WTC11 (cell line): ENCODE measurements around the gene NEK11. TPM values are rescaled to one million over a fixed set of nuclear protein-coding genes. Genes with fewer than 3 reads are reported as not detected.
"Not testable (repeated sequence)": the region's sequence is repeated elsewhere in the genome, so short reads cannot be mapped to it uniquely, and the experiment has no call there.

ENCODE experiments used
- ATAC-seq: fragments of 200-7000 bp; cut with Tn5 transposase; 2 replicates; pipeline ENCODE4 v1.10.0; 2021; ENCODE audit warnings: mild to moderate bottlenecking, moderate library complexity
- CTCF ChIA-PET: fragments of 300-600 bp; sonication (Branson Sonifier 250); formaldehyde crosslinking; loops from one replicate; lab custom pipeline; 2021; ENCODE audit warnings: antibody characterized with exemption; lab: Charles Lee
- POLR2A ChIA-PET: fragments of 350-600 bp; sonication (Branson Sonifier 250); formaldehyde crosslinking; loops from one replicate; lab custom pipeline; 2021; ENCODE audit warnings: antibody characterized with exemption; lab: Charles Lee
- DNase-seq: peaks from one replicate; pipeline ENCODE4 v3.0.0; 2021; ENCODE audit warnings: low spot score
- H3K27ac Mint-ChIP-seq: 2 replicates; pipeline ENCODE4 v1.8.0; 2021; ENCODE audit warnings: mixed read lengths
- H3K27me3 Mint-ChIP-seq: 2 replicates; pipeline ENCODE4 v1.8.0; 2021; ENCODE audit warnings: low read depth, mild to moderate bottlenecking, moderate library complexity, mixed read lengths
- H3K36me3 Mint-ChIP-seq: 2 replicates; pipeline ENCODE4 v1.8.0; 2021; ENCODE audit warnings: mixed read lengths
- H3K4me1 Mint-ChIP-seq: 2 replicates; pipeline ENCODE4 v1.8.0; 2022; ENCODE audit warnings: mixed read lengths
- H3K4me3 Mint-ChIP-seq: 2 replicates; pipeline ENCODE4 v1.8.0; 2021; ENCODE audit warnings: mild to moderate bottlenecking, moderate library complexity, mixed read lengths
- H3K9me3 Mint-ChIP-seq: 2 replicates; pipeline ENCODE4 v1.8.0; 2021; ENCODE audit warnings: mixed read lengths
- AR ChIP-seq: fragments of 250-450 bp; sonication (Bioruptor Pico); IDR thresholded peaks from 2 replicates; pipeline ENCODE4 v1.9.0; 2021; ENCODE audit warnings: mild to moderate bottlenecking
- ELF4 ChIP-seq: sonication (generic); formaldehyde crosslinking; IDR thresholded peaks from 2 replicates; pipeline ENCODE4 v1.8.1; 2022; ENCODE audit warnings: low read depth, mild to moderate bottlenecking, moderate library complexity, missing genetic modification reagents
- ESRRA ChIP-seq: sonication (generic); formaldehyde crosslinking; IDR thresholded peaks from 2 replicates; pipeline ENCODE4 v1.8.1; 2022; ENCODE audit warnings: mild to moderate bottlenecking, missing genetic modification reagents, borderline replicate concordance
- FOXJ3 ChIP-seq: sonication (generic); formaldehyde crosslinking; IDR thresholded peaks from 2 replicates; pipeline ENCODE4 v1.9.0; 2021; ENCODE audit warnings: missing genetic modification reagents, mild to moderate bottlenecking, borderline replicate concordance
- HMGXB4 ChIP-seq: sonication (generic); formaldehyde crosslinking; IDR thresholded peaks from 2 replicates; pipeline ENCODE4 v1.8.1; 2023; ENCODE audit warnings: mild to moderate bottlenecking, moderate library complexity, missing genetic modification reagents
- KAT7 ChIP-seq: sonication (generic); formaldehyde crosslinking; IDR thresholded peaks from 2 replicates; pipeline ENCODE4 v1.8.1; 2023; ENCODE audit warnings: missing genetic modification reagents, mild to moderate bottlenecking, borderline replicate concordance
- PRRX2 ChIP-seq: fragments of 250-450 bp; sonication (Bioruptor Pico); IDR thresholded peaks from 2 replicates; pipeline ENCODE4 v1.8.0; 2021; ENCODE audit warnings: mild to moderate bottlenecking
- SMAD3 ChIP-seq: sonication (generic); formaldehyde crosslinking; IDR thresholded peaks from 2 replicates; pipeline ENCODE4 v1.8.0; 2022; ENCODE audit warnings: missing genetic modification reagents, mild to moderate bottlenecking, borderline replicate concordance
- TEAD1 ChIP-seq: sonication (generic); formaldehyde crosslinking; IDR thresholded peaks from 2 replicates; pipeline ENCODE4 v1.8.0; 2022; ENCODE audit warnings: mild to moderate bottlenecking, missing genetic modification reagents
- USF2 ChIP-seq: sonication (generic); formaldehyde crosslinking; IDR thresholded peaks from 2 replicates; pipeline ENCODE4 v1.8.1; 2023; ENCODE audit warnings: mild to moderate bottlenecking, missing genetic modification reagents, moderate library complexity
- ZBTB21 ChIP-seq: sonication (generic); formaldehyde crosslinking; IDR thresholded peaks from 2 replicates; pipeline ENCODE4 v1.8.1; 2023; ENCODE audit warnings: mild to moderate bottlenecking, missing genetic modification reagents, borderline replicate concordance
- ZNF121 ChIP-seq: sonication (generic); formaldehyde crosslinking; IDR thresholded peaks from 2 replicates; pipeline ENCODE4 v1.8.0; 2023; ENCODE audit warnings: missing genetic modification reagents
- ZNF138 ChIP-seq: sonication (generic); formaldehyde crosslinking; conservative IDR thresholded peaks from 2 replicates; pipeline ENCODE4 v1.8.1; 2022; ENCODE audit warnings: mild to moderate bottlenecking, moderate library complexity, missing genetic modification reagents
- ZNF416 ChIP-seq: fragments of 250-450 bp; sonication (Bioruptor Pico); IDR thresholded peaks from 2 replicates; pipeline ENCODE4 v1.9.0; 2021; ENCODE audit warnings: mild to moderate bottlenecking, inconsistent platforms
- ZNF423 ChIP-seq: fragments of 250-450 bp; sonication (Bioruptor Pico); IDR thresholded peaks from 2 replicates; pipeline ENCODE4 v2.1.2; 2022; ENCODE audit warnings: mild to moderate bottlenecking, moderate library complexity
- ZNF425 ChIP-seq: fragments of 250-450 bp; sonication (Bioruptor Pico); conservative IDR thresholded peaks from 2 replicates; pipeline ENCODE4 v1.9.0; 2021; ENCODE audit warnings: mild to moderate bottlenecking
- ZNF512 ChIP-seq: sonication (generic); formaldehyde crosslinking; IDR thresholded peaks from 2 replicates; pipeline ENCODE4 v1.8.1; 2022; ENCODE audit warnings: missing genetic modification reagents, borderline replicate concordance
- ZNF671 ChIP-seq: fragments of 250-450 bp; sonication (Bioruptor Pico); IDR thresholded peaks from 2 replicates; pipeline ENCODE4 v1.8.0; 2021; ENCODE audit warnings: mild to moderate bottlenecking
- total RNA-seq: library from RNA; stranded (reverse); gene quantifications from 3 replicates; pipeline ENCODE4 v1.2.3, GENCODE V29; 2021

NEK11 gene
- total RNA-seq, 1 experiment from 2014 or later: 1.6 TPM

GRCh38 chr3:131360191-131360755 lies 333.6 kb downstream of the NEK11 start (continued):
- TF ChIP-seq ELF4 (CRISPR knock-in tag) (no peak), ZNF121 (CRISPR knock-in tag) (no peak), ZNF425 (CRISPR knock-in tag) (no peak), FOXJ3 (no peak), ZNF138 (no peak), TEAD1 (CRISPR knock-in tag) (no peak), KAT7 (CRISPR knock-in tag) (no peak), ZNF671 (CRISPR knock-in tag) (no peak)

- not testable (repeated sequence) for H3K27me3 Mint-ChIP-seq, DNase-seq, H3K9me3 Mint-ChIP-seq, ATAC-seq
- CTCF ChIA-PET: interaction anchor here (1.6 kb wide), 1 partner anchor 21 kb away, joined by 5 read pairs; the partner anchor contains the start of gene NUDT16
- H3K27ac Mint-ChIP-seq: peak overlapping the region; percentile 87
- H3K4me1 Mint-ChIP-seq: peaks cover 27% of the 10 kb centered on the region
- peak overlapping the region; percentile 86 for H3K4me3 Mint-ChIP-seq
- peaks cover 15% of the 10 kb centered on the region; the same call in 1 of the 2 replicates for H3K36me3 Mint-ChIP-seq
- POLR2A ChIA-PET: interaction anchor here (0.6 to 2.8 kb wide), 3 partner anchors 21 to 63 kb away, joined by 3 to 31 read pairs (median 3); partner anchors contain the start of gene NUDT16
These were observed 334.4 kb downstream of the NEK11 start for GRCh38 chr3:131361066-131361463.

GRCh38 chr3:131361464-131362421 lies 335.1 kb downstream of the NEK11 start:
- Mint-ChIP-seq H3K4me3 (peak overlapping the region; percentile 86), H3K27ac (peak overlapping the region; percentile 97), H3K4me1 (peaks cover 27% of the 10 kb centered on the region), H3K27me3 (no peaks in the 10 kb centered on the region), H3K9me3 (peaks cover 6% of the 10 kb centered on the region), H3K36me3 (peaks cover 16% of the 10 kb centered on the region; the same call in 1 of the 2 replicates)
- CTCF ChIA-PET: interaction anchor here (1.6 kb wide), 1 partner anchor 20 kb away, joined by 5 read pairs; the partner anchor contains the start of gene NUDT16
- POLR2A ChIA-PET: interaction anchor here (0.6 to 2.8 kb wide), 4 partner anchors 14 to 63 kb away, joined by 3 to 31 read pairs (median 3); partner anchors contain the start of gene NUDT16
- DNase-seq (peak; percentile 96), ATAC-seq (peak; percentile 97)
- TF ChIP-seq ESRRA (CRISPR knock-in tag): no peak
- TF ChIP-seq SMAD3 (CRISPR knock-in tag): peak; percentile 96; the same call in 1 of the 2 replicates
- no peak for TF ChIP-seq ZNF423 (CRISPR knock-in tag)
- TF ChIP-seq ZNF416 (CRISPR knock-in tag): 0 out of 2 replicates have a peak, but pooled peaks have one; percentile 6
- TF ChIP-seq ZNF512: no peak
- TF ChIP-seq AR (CRISPR knock-in tag): no peak
- TF ChIP-seq ZNF138: no peak; the same call in 1 of the 2 replicates
- no peak; the same call in 1 of the 2 replicates for TF ChIP-seq USF2 (CRISPR knock-in tag)
- TF ChIP-seq HMGXB4 (CRISPR knock-in tag): peak; percentile 82
- peak; percentile 89 for TF ChIP-seq ZBTB21 (CRISPR knock-in tag)
- no peak for TF ChIP-seq ZNF671 (CRISPR knock-in tag)
- no peak for TF ChIP-seq PRRX2 (CRISPR knock-in tag)
